Common myeloid progenitor, CD34-positive (primary cell): ENCODE data around the gene ZNF366.

Experiments
- CTCF ChIA-PET: fragments of 350-600 bp; sonication (Branson Sonifier 250); formaldehyde crosslinking; loops from one replicate; lab custom pipeline; 2021; ENCODE audit warnings: antibody characterized with exemption; lab: Charles Lee
- POLR2A ChIA-PET: fragments of 350-600 bp; sonication (Branson Sonifier 250); formaldehyde crosslinking; loops from one replicate; lab custom pipeline; 2021; ENCODE audit warnings: antibody characterized with exemption; lab: Charles Lee
- DNase-seq, 3 donors: peaks; one replicate each; pipeline versions ENCODE4 v3.0.0 to v3.0.0-alpha.2; 2013
- H3K27ac ChIP-seq, 2 experiments: 1 replicate in 1 of 2; 2 replicates in 1 of 2; pipeline ENCODE4 v1.7.0; 2013; ENCODE audit warnings: inconsistent platforms in 2 of 2, low read length in 2 of 2, mild to moderate bottlenecking in 2 of 2, low read depth in 1 of 2, moderate library complexity in 1 of 2; ENCODE audit not compliant: severe bottlenecking in 2 of 2, insufficient read depth in 1 of 2, poor library complexity in 1 of 2
- H3K27me3 ChIP-seq, 5 experiments: replicated peaks in 2 of 5; 1 replicate in 3 of 5; 2 replicates in 2 of 5; pipeline versions ENCODE4 v1.6.1 to v1.7.0; 2013; ENCODE audit warnings: low read length in 4 of 5, mild to moderate bottlenecking in 2 of 5, moderate library complexity in 2 of 5, inconsistent platforms in 1 of 5; ENCODE audit not compliant: insufficient read depth in 5 of 5, control insufficient read depth in 4 of 5
- H3K36me3 ChIP-seq, 4 experiments: 1 replicate in 2 of 4; 2 replicates in 2 of 4; pipeline versions ENCODE4 v1.6.1 to v1.7.0; 2013; ENCODE audit warnings: low read length in 3 of 4, control low read depth in 1 of 4, mild to moderate bottlenecking in 1 of 4; ENCODE audit not compliant: control insufficient read depth in 4 of 4, insufficient read depth in 4 of 4
- H3K4me1 ChIP-seq, 4 experiments: 1 replicate in 3 of 4; 2 replicates in 1 of 4; pipeline versions ENCODE4 v1.6.1 to v1.7.1; 2013; ENCODE audit warnings: low read length in 3 of 4, mild to moderate bottlenecking in 3 of 4, control low read depth in 1 of 4, inconsistent platforms in 1 of 4, moderate library complexity in 1 of 4; ENCODE audit not compliant: control insufficient read depth in 4 of 4, insufficient read depth in 4 of 4; ENCODE audit errors: control extremely low read depth in 1 of 4
- H3K4me3 ChIP-seq, 7 experiments: 1 replicate in 4 of 7; 2 replicates in 3 of 7; pipeline versions ENCODE4 v1.5.1 to v1.7.0; 2013; ENCODE audit warnings: mild to moderate bottlenecking in 7 of 7, low read length in 6 of 7, moderate library complexity in 6 of 7, inconsistent platforms in 2 of 7, low read depth in 2 of 7, control low read depth in 1 of 7; ENCODE audit not compliant: insufficient read depth in 4 of 7, control insufficient read depth in 1 of 7; ENCODE audit errors: extremely low read depth in 1 of 7
- H3K9me3 ChIP-seq, 5 experiments: 1 replicate in 4 of 5; 2 replicates in 1 of 5; pipeline versions ENCODE4 v1.6.1 to v1.7.1; 2013; ENCODE audit warnings: low read length in 4 of 5, mild to moderate bottlenecking in 2 of 5, inconsistent platforms in 1 of 5, low read depth in 1 of 5, moderate library complexity in 1 of 5; ENCODE audit not compliant: control insufficient read depth in 4 of 5, insufficient read depth in 2 of 5; ENCODE audit errors: control extremely low read depth in 1 of 5
- WGBS: methylation state at CpG from one replicate; pipeline ENCODE4 v1.1.5; 2013; ENCODE audit not compliant: insufficient coverage; 5-methylcytosine and 5-hydroxymethylcytosine counted together

ZNF366 gene

DNA sequence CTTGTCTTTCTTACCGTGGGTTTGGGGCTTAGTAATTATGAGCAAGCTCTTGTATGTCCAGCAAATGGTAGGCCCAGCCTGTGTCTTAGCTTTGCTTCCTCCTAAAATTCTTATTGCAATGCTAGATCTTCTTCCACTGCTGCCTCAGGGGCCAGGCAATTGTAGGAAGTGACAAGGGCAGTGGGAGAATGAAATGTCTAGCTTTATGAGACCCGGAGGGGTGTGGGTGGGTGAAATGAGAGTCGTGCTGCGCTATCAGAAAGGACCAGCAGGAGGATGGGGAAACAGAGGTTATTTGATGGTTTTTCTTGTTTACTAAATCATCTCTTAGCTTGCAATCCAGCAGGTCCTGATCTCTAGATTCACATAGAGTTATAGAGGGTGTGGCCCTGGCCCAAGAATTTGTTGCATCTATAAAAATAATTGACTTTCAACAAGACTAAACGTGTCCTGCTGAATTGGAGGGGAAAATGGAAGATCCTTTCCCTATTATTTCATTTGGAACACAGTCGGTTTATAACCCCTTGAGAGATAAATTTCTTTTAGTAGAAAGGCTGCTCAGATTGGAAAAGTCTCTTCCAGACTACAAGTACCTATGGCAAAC, 43.7 kb downstream of the ZNF366 start:
- Histone ChIP-seq H3K27me3 (no peaks in the 10 kb centered on the region), H3K4me3 (no peak overlapping the region), H3K27ac (no peak overlapping the region), H3K4me1 (peaks cover 3 to 55% (median 18%) of the 10 kb centered on the region in 4 experiments), H3K36me3 (no peaks in the 10 kb centered on the region), H3K9me3 (peaks cover 0 to 2% (median 0%) of the 10 kb centered on the region in 5 experiments)
- CTCF ChIA-PET = interaction anchor here (0.8 to 1.2 kb wide), 5 partner anchors 12 to 69 kb away, joined by 3 to 5 read pairs (median 3); no protein-coding TSS in a partner anchor
- POLR2A ChIA-PET = interaction anchor here (0.6 kb wide), 1 partner anchor 62 kb away, joined by 3 read pairs; no protein-coding TSS in a partner anchor
- peak in 1 of 3 donors; percentile 15 for DNase-seq
- 74% methylated on average over 4 of the region's 6 CpGs for WGBS

DNA sequence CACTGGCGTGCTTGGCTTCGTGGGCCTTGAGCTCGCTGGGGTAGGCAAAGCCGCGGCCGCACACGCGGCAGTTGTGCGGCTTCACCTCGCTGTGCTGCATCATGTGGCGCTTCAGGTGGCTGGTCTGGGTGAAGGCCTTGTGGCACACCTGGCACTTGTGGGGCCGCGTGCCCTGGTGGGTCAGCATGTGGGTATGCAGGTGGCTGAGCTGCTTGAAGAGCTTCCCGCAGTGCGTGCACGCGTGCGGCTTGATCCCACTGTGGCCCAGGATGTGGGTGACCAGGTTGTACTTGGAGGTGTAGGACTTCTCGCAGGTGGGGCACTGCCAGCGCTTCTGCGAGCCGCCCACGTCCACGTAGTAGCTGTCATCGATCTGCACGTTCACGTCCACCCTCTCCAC, 46.8 kb downstream of the ZNF366 start:
- CTCF ChIA-PET = no interaction called here
- WGBS = 99% methylated on average over 15 of the region's 27 CpGs

DNA sequence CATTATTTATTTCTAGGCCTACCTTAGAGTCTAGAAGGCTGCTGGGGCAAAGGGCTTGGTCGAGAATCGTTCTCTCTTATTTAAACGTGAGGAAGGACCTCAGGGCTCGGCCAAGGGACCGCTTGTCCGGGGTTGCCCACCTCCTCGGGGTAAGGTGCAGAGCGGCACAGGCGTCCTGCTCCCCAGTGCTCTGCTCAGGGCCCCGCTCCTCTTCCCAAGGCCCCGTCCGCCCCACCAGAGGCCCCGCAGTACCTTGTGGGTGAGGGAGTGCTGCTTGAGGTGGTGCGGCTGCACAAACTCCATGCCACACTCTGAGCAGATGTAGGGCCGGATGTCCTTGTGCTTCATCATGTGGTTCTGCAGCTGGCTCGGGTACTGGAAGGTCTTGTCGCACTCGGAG, 47.3 kb downstream of the ZNF366 start:
- ChIA-PET POLR2A (no interaction called here), CTCF (no interaction called here)
- Histone ChIP-seq H3K36me3 (no peaks in the 10 kb centered on the region), H3K9me3 (peaks cover 0 to 2% (median 0%) of the 10 kb centered on the region in 5 experiments), H3K4me1 (peaks cover 0 to 22% (median 9%) of the 10 kb centered on the region in 4 experiments), H3K4me3 (no peak overlapping the region), H3K27me3 (no peaks in the 10 kb centered on the region), H3K27ac (no peak overlapping the region)
- WGBS = 97% methylated on average over 16 of the region's 18 CpGs
- no peak for DNase-seq

More for the DNA sequence above, 46.8 kb downstream of the ZNF366 start:
- no peak overlapping the region for H3K4me3 ChIP-seq
- no peaks in the 10 kb centered on the region for H3K36me3 ChIP-seq
- H3K27me3 ChIP-seq = no peaks in the 10 kb centered on the region
- H3K4me1 ChIP-seq = peaks cover 0 to 27% (median 9%) of the 10 kb centered on the region in 4 experiments
- H3K27ac ChIP-seq = no peak overlapping the region
- no peak for DNase-seq
- POLR2A ChIA-PET = interaction anchor here (0.6 kb wide), 1 partner anchor 363 kb away, joined by 3 read pairs; no protein-coding TSS in a partner anchor
- H3K9me3 ChIP-seq = peaks cover 0 to 2% (median 0%) of the 10 kb centered on the region in 5 experiments

DNA sequence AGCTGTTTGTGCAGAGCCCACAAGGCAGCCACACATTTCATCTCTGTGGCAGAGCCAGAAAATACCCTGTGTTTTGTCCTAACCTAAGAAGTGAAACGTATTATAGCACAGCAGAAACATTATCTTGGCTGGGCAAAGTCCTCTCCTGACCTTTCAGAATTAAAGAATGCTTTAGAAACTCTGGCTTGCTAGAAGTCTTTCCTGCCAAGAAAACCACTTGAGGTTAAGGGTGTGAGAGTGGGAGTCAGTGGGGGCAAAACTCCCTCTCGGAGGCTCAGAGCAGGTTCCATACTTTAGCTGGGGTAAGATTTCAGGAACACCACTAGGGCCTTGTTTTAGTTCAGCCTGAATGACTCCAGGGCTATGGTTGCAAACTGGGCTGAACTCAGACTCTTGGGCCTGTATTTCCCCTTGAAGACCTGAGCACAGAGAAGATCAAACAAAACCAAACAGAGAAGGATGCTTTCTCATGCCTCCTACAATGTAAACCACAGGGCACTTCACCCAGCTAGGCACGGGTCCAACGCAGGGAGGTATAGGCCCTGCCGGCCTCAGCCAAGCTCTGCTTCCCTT, 48.0 kb downstream of the ZNF366 start:
- H3K9me3 ChIP-seq = peaks cover 0 to 2% (median 0%) of the 10 kb centered on the region in 5 experiments
- ChIA-PET CTCF (no interaction called here), POLR2A (no interaction called here)
- no peak overlapping the region for H3K27ac ChIP-seq
- 24% methylated on average over 3 of the region's 5 CpGs for WGBS
- peaks cover 0 to 22% (median 9%) of the 10 kb centered on the region in 4 experiments for H3K4me1 ChIP-seq
- DNase-seq = no peak
- H3K36me3 ChIP-seq = no peaks in the 10 kb centered on the region
- no peaks in the 10 kb centered on the region for H3K27me3 ChIP-seq
- no peak overlapping the region for H3K4me3 ChIP-seq

DNA sequence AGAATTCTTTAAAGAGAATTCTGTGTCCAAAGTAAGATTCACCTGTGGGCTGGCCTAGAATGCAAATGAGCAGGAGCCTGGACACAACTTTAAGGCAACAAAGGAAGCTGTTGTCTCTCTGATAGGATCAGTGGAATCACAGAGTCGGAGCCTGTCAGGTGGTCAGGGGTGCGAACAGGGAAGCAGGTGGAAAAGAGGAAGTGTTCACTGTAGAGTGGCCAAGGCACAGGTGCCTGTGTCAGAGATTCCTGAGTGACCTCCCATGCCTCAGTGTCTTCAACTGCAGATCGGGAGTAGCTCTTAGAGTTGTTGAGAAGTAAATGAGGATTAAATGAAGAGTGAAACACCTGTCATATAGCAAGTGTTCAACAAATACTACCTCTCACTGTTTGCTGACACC, 48.8 kb downstream of the ZNF366 start:
- POLR2A ChIA-PET = no interaction called here
- CTCF ChIA-PET = no interaction called here
- WGBS = 28% methylated on average over 2 of the region's 3 CpGs
- Histone ChIP-seq H3K4me3 (no peak overlapping the region), H3K27ac (no peak overlapping the region), H3K9me3 (peaks cover 0 to 2% (median 0%) of the 10 kb centered on the region in 5 experiments), H3K4me1 (peaks cover 0 to 17% (median 9%) of the 10 kb centered on the region in 4 experiments), H3K36me3 (no peaks in the 10 kb centered on the region), H3K27me3 (no peaks in the 10 kb centered on the region)
- peak in 2 of 3 donors; percentile 11 to 32 for DNase-seq

DNA sequence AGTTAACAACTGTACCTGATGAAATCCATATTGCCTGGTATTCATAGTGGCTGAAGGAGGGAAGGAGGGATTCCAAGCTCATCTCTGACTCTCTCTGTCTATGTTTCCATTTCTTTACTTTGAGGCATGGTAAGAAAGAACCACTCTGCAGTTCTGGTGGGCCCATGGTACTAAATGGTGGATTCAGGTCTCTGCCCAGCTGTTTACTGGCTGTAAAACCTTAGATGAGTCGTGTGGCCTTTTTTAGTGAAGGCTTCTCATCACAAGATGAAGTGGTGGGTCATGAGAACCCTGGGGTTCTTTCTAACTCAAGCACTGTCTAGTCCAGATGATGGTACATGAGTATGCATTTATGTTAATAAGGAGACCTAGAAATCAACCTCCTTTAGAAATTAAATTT, 49.7 kb downstream of the ZNF366 start:
- Histone ChIP-seq H3K9me3 (peaks cover 0 to 2% (median 0%) of the 10 kb centered on the region in 5 experiments), H3K27ac (no peak overlapping the region), H3K36me3 (no peaks in the 10 kb centered on the region), H3K4me1 (peaks cover 0 to 13% (median 9%) of the 10 kb centered on the region in 4 experiments), H3K27me3 (no peaks in the 10 kb centered on the region), H3K4me3 (no peak overlapping the region)
- DNase-seq = no peak
- ChIA-PET CTCF (no interaction called here), POLR2A (no interaction called here)
- WGBS = no CpG with 5 or more reads among the region's 1 CpG
